ENCODE results near the gene HSD11B2. TPM values are rescaled to one million over a fixed set of nuclear protein-coding genes. Genes with fewer than 3 reads are reported as not detected.

Gene HSD11B2
- total RNA-seq, 1 experiment from 2014 or later = 10.2 TPM

- CTCF ChIA-PET = interaction anchor here (0.8 to 0.9 kb wide), 2 partner anchors 17 to 20 kb away, joined by 3 to 5 read pairs; no protein-coding TSS in a partner anchor
- Mint-ChIP-seq H3K27ac (ENCODE audit: unreplicated experiment) (no peak overlapping the region), H3K9me3 (ENCODE audit: low read depth, unreplicated experiment) (no peaks in the 10 kb centered on the region), H3K27me3 (ENCODE audit: unreplicated experiment) (no peaks in the 10 kb centered on the region), H3K4me3 (ENCODE audit: low read depth, unreplicated experiment) (no peak overlapping the region), H3K4me1 (ENCODE audit: low read depth, unreplicated experiment) (peaks cover 23% of the 10 kb centered on the region), H3K36me3 (ENCODE audit: insufficient read depth, unreplicated experiment) (peaks cover 17% of the 10 kb centered on the region)
- intact Hi-C loops (cut with micrococcal nuclease; ENCODE audit: unreplicated experiment) = no loop called here
- TF ChIP-seq, protein P1, sequence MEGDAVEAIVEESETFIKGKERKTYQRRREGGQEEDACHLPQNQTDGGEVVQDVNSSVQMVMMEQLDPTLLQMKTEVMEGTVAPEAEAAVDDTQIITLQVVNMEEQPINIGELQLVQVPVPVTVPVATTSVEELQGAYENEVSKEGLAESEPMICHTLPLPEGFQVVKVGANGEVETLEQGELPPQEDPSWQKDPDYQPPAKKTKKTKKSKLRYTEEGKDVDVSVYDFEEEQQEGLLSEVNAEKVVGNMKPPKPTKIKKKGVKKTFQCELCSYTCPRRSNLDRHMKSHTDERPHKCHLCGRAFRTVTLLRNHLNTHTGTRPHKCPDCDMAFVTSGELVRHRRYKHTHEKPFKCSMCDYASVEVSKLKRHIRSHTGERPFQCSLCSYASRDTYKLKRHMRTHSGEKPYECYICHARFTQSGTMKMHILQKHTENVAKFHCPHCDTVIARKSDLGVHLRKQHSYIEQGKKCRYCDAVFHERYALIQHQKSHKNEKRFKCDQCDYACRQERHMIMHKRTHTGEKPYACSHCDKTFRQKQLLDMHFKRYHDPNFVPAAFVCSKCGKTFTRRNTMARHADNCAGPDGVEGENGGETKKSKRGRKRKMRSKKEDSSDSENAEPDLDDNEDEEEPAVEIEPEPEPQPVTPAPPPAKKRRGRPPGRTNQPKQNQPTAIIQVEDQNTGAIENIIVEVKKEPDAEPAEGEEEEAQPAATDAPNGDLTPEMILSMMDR (IDR thresholded peaks at IDR 0.05; ENCODE audit: unreplicated experiment) = no peak
- DNase-seq = no peak
- BruUV-seq (replicated peaks) = no TSS peak
Measured at GRCh38 chr16:67445126-67445426, 14.2 kb downstream of the HSD11B2 start.

DNA sequence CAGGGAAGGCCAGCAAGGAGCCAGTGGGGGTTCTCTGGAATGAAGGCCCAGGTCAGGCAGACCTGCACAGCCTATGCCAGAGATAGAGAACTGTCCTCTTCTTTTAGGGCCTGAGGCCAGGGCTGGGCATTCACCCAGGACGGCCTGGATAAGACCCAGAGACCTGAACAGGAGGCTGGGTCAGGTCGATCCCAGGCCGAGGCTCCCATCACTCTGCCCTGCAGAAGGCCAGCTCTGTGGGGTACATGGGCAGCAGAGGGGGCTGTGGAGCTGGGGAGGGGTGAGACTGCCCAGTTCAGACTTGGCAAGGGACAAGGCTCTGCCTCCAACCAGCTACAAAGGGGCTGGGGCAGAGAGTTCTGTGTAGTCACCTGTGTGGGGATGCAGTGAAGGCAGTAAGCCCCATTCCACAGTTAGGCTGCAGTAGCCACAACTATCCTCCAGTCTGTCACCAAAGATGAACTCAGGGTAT lies 14.6 kb downstream of the HSD11B2 start:
- CTCF ChIA-PET = interaction anchor here (0.8 to 1.5 kb wide), 7 partner anchors 11 to 49 kb away, joined by 3 to 5 read pairs (median 3); partner anchors contain the start of gene HSD11B2
- Mint-ChIP-seq H3K36me3 (ENCODE audit: insufficient read depth, unreplicated experiment) (peaks cover 21% of the 10 kb centered on the region), H3K9me3 (ENCODE audit: low read depth, unreplicated experiment) (no peaks in the 10 kb centered on the region), H3K27ac (ENCODE audit: unreplicated experiment) (no peak overlapping the region), H3K4me1 (ENCODE audit: low read depth, unreplicated experiment) (peaks cover 23% of the 10 kb centered on the region), H3K4me3 (ENCODE audit: low read depth, unreplicated experiment) (no peak overlapping the region), H3K27me3 (ENCODE audit: unreplicated experiment) (no peaks in the 10 kb centered on the region)
- TF ChIP-seq, protein P1 (IDR thresholded peaks at IDR 0.05; ENCODE audit: unreplicated experiment) = no peak
- intact Hi-C loops (cut with micrococcal nuclease; ENCODE audit: unreplicated experiment) = no loop called here
- no peak for DNase-seq
- BruUV-seq (replicated peaks) = no TSS peak

DNA sequence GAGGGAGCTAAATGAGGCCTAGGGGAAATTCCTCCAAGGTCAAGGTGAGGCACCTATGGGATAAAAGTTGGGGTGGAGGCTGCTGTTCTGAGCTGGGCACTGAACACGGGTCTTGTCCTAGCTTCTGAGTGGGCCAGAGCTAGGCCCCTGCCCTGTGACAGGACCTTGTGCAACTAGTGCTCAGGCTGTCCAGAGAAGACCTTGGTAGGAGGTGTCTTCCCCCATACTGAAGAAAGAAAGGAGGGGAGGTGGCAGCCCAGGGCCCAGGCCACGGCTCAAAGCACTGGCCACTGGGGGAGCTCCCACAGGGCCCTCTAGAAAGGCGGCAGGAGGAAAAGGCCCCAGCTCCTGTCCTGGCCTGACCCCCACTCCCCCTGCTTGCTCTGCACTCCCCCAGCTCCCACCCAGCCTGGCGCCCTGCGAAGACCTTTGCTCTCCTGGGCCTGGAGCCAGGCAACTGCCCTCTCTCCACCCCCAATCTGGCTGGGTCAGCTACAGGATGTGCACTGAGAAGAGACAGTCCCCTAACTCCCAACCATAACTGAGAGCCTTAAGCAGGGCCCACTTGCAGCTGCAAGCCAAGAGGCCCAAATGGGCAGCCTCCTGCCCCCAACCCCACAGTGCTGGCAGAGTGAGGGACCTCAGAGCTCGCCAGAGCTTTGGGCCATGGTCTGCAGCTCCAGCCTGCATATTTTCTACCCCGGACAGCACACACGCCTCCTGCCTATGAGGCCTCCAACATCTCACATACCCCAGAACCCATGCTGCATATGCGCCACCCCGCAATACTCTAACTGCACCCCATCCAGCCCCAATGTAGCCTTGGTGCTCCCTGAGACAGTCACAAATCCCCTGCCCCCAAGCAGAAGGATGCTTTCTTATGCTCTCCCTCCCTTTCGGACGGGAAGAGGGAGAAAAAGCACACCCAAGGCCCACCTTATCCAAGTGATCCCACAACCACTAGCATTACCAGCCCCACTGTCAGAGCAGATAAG lies 15.3 kb downstream of the HSD11B2 start:
- H3K4me1 Mint-ChIP-seq (ENCODE audit: low read depth, unreplicated experiment) = peaks cover 27% of the 10 kb centered on the region
- no peak overlapping the region for H3K27ac Mint-ChIP-seq (ENCODE audit: unreplicated experiment)
- H3K27me3 Mint-ChIP-seq (ENCODE audit: unreplicated experiment) = no peaks in the 10 kb centered on the region
- intact Hi-C loops (cut with micrococcal nuclease; ENCODE audit: unreplicated experiment) = no loop called here
- H3K36me3 Mint-ChIP-seq (ENCODE audit: insufficient read depth, unreplicated experiment) = peaks cover 22% of the 10 kb centered on the region
- TF ChIP-seq, protein P1 (IDR thresholded peaks at IDR 0.05; ENCODE audit: unreplicated experiment) = no peak
- no TSS peak for BruUV-seq (replicated peaks)
- no peak for DNase-seq
- CTCF ChIA-PET = interaction anchor here (0.8 to 1.7 kb wide), 8 partner anchors 10 to 50 kb away, joined by 3 to 20 read pairs (median 4); partner anchors contain the start of gene HSD11B2
- H3K9me3 Mint-ChIP-seq (ENCODE audit: low read depth, unreplicated experiment) = no peaks in the 10 kb centered on the region
- no peak overlapping the region for H3K4me3 Mint-ChIP-seq (ENCODE audit: low read depth, unreplicated experiment)

DNA sequence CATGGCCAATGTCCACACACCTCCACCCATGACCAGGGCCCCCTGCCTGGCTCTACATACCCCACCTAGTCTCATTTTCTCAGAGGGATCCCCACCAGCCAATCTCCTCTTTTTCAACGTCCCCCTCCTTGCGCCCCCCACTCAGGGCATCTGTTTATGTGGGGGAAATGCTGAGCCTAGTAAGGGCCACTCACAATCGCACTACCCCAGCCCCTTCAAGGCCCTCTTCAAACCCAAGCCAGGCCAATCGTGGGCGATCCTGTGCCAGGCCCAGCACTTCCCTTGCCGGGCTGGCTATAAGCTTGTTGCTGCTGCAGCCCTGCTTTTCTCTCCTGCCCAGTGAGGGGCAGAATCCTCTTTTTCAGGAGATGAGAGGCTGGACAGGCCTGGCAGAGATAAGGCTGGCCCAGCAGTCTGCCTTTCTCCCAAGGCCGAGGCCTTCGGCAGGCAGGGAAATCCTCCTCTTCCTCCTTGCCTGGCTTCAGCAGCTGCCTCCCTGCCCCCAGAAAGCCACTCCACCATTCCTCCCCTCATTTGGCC lies 16.1 kb downstream of the HSD11B2 start:
- peaks cover 25% of the 10 kb centered on the region for H3K4me1 Mint-ChIP-seq (ENCODE audit: low read depth, unreplicated experiment)
- peaks cover 22% of the 10 kb centered on the region for H3K36me3 Mint-ChIP-seq (ENCODE audit: insufficient read depth, unreplicated experiment)
- no peaks in the 10 kb centered on the region for H3K27me3 Mint-ChIP-seq (ENCODE audit: unreplicated experiment)
- intact Hi-C loops (cut with micrococcal nuclease; ENCODE audit: unreplicated experiment) = no loop called here
- no peak for DNase-seq
- no peaks in the 10 kb centered on the region for H3K9me3 Mint-ChIP-seq (ENCODE audit: low read depth, unreplicated experiment)
- no TSS peak for BruUV-seq (replicated peaks)
- TF ChIP-seq, protein P1 (IDR thresholded peaks at IDR 0.05; ENCODE audit: unreplicated experiment) = no peak
- H3K4me3 Mint-ChIP-seq (ENCODE audit: low read depth, unreplicated experiment) = no peak overlapping the region
- CTCF ChIA-PET = interaction anchor here (0.5 to 1.7 kb wide), 10 partner anchors 9 to 200 kb away, joined by 3 to 20 read pairs (median 4); partner anchors contain the start of genes FHOD1 and HSD11B2
- no peak overlapping the region for H3K27ac Mint-ChIP-seq (ENCODE audit: unreplicated experiment)

Data from Calu3 (cell line).